RCC 7860 (cell line): ENCODE results near the gene GATA2.

ENCODE experiments used
- DNase-seq: peaks from one replicate; pipeline ENCODE4 v3.0.0-alpha.2; 2015; ENCODE audit warnings: low spot score
- FAIRE-seq: peaks from 2 replicates; lab custom pipeline; 2012; peaks lifted over from hg19 to GRCh38; lab: Jason Lieb, UNC

The GATA2 gene

DNA sequence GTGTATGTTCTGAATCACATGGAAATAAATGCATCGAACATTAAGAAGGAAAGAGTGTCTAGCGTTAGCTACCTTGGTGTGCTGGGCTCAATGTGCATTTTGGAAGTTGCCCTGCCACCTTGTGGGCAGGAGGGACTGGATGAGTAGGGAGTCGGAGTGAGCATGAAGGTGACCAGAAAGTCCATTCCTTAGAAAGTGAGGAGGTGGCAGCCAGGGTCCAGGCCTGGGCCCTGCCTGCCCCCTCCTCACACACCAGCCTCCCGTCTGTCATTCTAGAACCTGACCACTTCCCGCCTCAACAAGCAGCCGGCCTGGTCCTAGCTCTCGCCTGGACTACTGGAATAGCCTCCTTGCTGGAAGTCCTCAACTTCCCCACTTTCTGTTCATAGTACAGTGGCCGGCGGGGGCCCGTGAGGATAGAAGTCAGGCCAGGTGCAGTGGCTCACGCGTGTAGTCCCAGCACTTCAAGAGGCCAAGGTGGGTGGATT, 10.2 kb upstream of the GATA2 start:
- no peak for DNase-seq
- no peak for FAIRE-seq

DNA sequence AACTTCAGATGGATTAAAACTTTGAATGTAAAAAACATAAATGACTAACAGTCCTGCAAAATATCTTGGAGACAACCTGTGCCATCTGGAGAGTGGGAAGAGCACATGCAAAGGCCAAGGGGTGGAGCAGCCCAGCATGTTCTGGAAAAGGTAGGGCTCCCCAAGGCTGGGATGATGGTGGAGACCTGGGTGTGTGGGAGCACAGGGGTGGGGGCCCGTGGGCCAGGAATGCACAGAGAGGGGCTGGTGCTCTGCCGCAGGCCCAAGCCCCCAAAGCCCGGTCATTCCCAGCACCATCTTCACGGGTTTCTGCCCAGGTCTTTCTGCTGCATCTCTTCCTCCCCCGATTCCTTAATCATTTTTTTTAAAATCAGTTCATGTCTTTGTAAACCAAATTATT, 9.7 kb upstream of the GATA2 start:
- DNase-seq, result no peak
- FAIRE-seq, result no peak

DNA sequence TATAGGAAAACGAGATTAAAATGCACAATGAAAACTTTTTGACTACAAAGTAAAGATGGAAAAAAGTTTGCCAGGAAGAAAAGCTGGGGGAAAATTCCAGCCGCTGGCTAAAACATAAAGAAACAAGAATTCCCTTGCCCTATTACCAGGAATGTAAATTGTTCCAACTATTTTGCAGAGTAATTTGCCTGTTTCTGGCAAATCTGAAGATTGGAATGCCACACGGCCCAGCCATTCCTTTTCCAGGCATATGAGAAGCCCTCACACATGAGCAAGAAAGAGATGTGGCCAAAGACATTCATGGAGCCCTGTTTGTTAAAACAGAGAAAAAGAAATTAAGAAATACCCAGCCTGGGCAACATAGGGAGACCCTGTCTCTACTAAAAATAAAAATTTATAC, 8.4 kb upstream of the GATA2 start:
- DNase-seq (no peak), FAIRE-seq (no peak)

DNA sequence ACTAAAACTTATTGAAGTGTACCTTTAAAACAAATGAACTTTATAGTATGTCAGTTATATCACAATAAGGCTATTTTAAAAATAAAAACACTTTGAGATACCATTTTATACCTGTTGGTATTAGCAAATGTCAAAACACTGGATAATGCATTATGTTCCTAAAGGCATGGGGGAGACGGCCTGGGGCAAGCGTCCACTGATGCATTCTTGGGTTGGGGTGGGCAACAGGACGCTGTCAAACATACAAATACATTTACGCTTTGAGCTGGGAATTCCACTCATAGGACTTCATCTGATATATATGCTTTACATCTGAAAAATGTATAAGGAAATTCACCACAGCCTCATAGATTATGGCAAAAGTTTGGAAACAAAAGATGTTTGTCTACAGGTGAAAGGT, 7.6 kb upstream of the GATA2 start:
- DNase-seq, result no peak
- FAIRE-seq, result no peak

GRCh38 chr3:128499724-128500275, 6.8 kb upstream of the GATA2 start:
- FAIRE-seq, result no peak
- no peak for DNase-seq

DNA sequence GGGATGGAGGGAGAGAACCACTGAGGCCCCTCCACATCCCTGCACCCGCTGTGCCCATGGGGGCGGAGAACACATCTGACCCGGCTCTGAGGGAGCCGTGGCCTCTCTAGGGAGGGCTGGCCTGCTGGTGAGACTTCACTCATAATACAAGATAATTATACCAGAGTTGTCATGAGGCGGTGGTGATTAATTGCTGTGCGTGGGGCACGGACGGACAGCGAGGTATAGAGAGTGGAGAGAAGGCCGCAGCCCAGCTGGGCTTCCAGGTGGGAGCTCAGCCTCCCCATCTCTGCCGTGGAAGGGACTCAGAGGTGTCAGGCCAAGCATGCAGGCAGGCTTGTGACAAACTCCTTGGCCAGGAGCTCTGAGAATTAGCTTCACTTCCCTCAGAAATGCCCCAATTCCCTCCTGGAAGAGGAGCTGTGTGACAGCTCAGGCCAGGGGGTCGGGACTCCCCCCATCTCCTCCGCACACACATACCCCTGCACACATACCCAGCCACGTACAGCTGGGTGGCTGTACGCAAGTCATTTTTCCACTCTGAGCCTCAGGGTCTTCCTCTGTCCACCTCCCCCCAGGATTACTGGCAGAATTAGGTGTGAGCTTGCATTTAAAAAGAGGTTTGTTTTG, 6.0 kb upstream of the GATA2 start:
- DNase-seq (no peak), FAIRE-seq (no peak)

GRCh38 chr3:128498127-128498626, 5.2 kb upstream of the GATA2 start:
- no peak for FAIRE-seq
- no peak for DNase-seq

- FAIRE-seq (no peak), DNase-seq (no peak)
These were observed 4.5 kb upstream of the GATA2 start for GRCh38 chr3:128497305-128498126.

- DNase-seq, result no peak
- no peak for FAIRE-seq
These were observed 3.8 kb upstream of the GATA2 start for GRCh38 chr3:128496602-128497304.

- no peak for FAIRE-seq
- DNase-seq, result no peak
These were observed 3.1 kb upstream of the GATA2 start for GRCh38 chr3:128496019-128496601.

DNA sequence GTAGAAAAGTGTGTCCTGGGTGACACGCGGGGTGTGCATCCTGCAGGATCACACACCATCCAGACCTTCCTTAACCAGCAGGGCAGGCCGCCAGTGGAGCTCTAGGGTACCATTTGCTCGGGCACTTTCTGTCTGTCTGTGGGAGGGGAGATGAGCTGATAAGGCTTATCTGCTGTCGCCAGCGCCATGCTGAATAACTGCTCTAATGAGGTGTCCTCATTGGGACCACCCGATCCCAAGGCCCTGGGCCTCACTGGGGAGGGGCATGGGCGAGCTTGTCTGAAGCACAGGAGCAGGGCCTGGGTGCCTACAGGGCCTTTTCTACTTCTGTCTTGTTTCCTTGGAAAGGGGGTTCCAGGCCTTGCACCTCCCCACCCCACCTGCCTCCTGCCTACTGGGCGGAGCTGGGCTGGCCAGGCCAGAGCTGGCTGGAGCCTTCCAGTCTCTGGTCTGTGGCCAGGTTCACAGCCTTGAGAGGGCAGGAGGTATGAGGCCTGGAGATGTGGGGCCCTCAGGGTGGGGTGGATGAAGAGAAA, 2.5 kb upstream of the GATA2 start:
- FAIRE-seq (no peak), DNase-seq (no peak)

GRCh38 chr3:128494367-128494650, 1.3 kb upstream of the GATA2 start:
- DNase-seq, result no peak
- FAIRE-seq, result no peak

- no peak for FAIRE-seq
- DNase-seq, result no peak
These were observed 767 bp upstream of the GATA2 start for GRCh38 chr3:128493570-128494366.

GRCh38 chr3:128491941-128492670, 895 bp downstream of the GATA2 start:
- DNase-seq, result no peak
- no peak for FAIRE-seq

DNA sequence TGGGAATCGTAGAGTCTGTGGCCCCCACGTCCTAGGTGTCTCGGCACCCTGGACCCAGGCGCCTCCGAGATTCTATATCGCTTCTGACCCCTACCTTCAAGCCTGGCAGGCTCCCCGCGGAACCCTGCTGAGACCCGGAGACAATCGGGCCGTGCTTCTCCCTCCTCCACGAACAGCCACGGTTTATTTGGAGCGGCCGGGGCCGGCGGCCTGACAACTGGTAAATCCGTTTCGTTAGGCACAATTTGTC, 1.4 kb downstream of the GATA2 start:
- FAIRE-seq, result no peak

GRCh38 chr3:128490915-128491690, 1.9 kb downstream of the GATA2 start:
- FAIRE-seq (no peak), DNase-seq (no peak)

More for the DNA sequence above, 1.4 kb downstream of the GATA2 start:
- no peak for DNase-seq

GRCh38 chr3:128490650-128490914, 2.4 kb downstream of the GATA2 start:
- DNase-seq (no peak), FAIRE-seq (no peak)

GRCh38 chr3:128489927-128490649, 2.9 kb downstream of the GATA2 start:
- no peak for DNase-seq
- no peak for FAIRE-seq

GRCh38 chr3:128489674-128489926, 3.4 kb downstream of the GATA2 start:
- DNase-seq (no peak), FAIRE-seq (no peak)
